Mesothelial cell of epicardium (in vitro differentiated cells): ENCODE results near the gene OGDH. TPM values are rescaled to one million over a fixed set of nuclear protein-coding genes. Genes with fewer than 3 reads are reported as not detected.

Source experiments
- DNase-seq, 2 experiments: peaks; one replicate each; pipeline ENCODE4 v3.0.0; 2021; ENCODE audit warnings: low spot score in 2 of 2; ENCODE audit not compliant: unreplicated experiment in 2 of 2
- H3K27ac Mint-ChIP-seq: 2 replicates; pipeline ENCODE4 v1.8.0; 2021; ENCODE audit warnings: mixed read lengths
- H3K27me3 Mint-ChIP-seq: 2 replicates; pipeline ENCODE4 v1.8.0; 2021; ENCODE audit warnings: low read depth, mixed read lengths
- H3K36me3 Mint-ChIP-seq: 2 replicates; pipeline ENCODE4 v1.8.0; 2021; ENCODE audit warnings: mixed read lengths
- H3K4me1 Mint-ChIP-seq: 2 replicates; pipeline ENCODE4 v1.8.0; 2021; ENCODE audit warnings: mixed read lengths
- H3K4me3 Mint-ChIP-seq: 2 replicates; pipeline ENCODE4 v1.8.0; 2021; ENCODE audit warnings: mild to moderate bottlenecking, moderate library complexity, mixed read lengths
- H3K9me3 Mint-ChIP-seq: 2 replicates; pipeline ENCODE4 v1.8.0; 2021; ENCODE audit warnings: mixed read lengths
- total RNA-seq: library from RNA; stranded (reverse); gene quantifications from 3 replicates; pipeline ENCODE4 v1.2.1, GENCODE V29; 2021
- TF ChIP-seq, protein P1 (sequence below): fragments of 200-600 bp; sonication (generic); IDR thresholded peaks from one replicate; pipeline ENCODE4 v1.5.0; 2021; ENCODE audit warnings: antibody characterized with exemption; ENCODE audit not compliant: unreplicated experiment

The OGDH gene
- total RNA-seq, 1 donor from 2014 or later, result 71.2 TPM

DNA sequence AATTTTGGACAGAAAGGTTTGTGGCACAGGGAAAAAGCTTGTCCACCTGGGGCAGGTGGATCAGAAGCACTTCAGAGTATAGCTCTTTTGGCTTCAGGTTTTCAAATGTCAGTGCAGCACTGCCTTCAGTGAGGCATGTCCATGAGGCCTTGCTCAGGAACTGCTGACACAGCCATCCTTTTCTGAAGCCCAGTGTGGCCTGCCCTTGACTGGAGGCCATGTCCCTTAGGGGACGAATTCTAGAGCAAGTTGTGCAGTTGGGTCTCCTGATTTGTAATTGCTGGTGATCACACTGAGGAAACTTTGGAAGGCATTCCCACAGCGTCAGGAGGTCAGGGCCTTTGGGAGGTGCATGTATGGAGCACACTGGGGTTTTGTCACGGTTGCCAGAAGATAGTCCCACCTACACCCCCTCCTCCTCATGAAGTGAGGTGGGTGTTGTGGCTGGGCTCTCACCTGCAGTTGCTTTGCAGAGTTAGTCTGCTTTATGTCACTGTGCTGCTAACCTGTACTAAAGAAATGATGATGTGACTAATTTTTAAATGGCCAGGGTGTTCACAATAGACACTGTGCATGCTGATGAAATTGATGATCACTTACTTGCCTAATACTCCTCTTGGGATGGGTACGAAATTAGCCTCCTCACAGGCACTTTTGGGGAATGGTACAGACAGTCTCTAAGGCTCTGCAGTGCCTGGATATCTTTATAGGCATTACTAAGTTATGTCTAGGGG lies 41.7 kb downstream of the OGDH start:
- H3K4me1 Mint-ChIP-seq, result no peaks in the 10 kb centered on the region
- no peak for DNase-seq
- no peaks in the 10 kb centered on the region for H3K9me3 Mint-ChIP-seq
- peaks cover 8% of the 10 kb centered on the region for H3K36me3 Mint-ChIP-seq
- no peaks in the 10 kb centered on the region for H3K27me3 Mint-ChIP-seq
- H3K27ac Mint-ChIP-seq, result peak overlapping the region; percentile 12
- TF ChIP-seq, protein P1, sequence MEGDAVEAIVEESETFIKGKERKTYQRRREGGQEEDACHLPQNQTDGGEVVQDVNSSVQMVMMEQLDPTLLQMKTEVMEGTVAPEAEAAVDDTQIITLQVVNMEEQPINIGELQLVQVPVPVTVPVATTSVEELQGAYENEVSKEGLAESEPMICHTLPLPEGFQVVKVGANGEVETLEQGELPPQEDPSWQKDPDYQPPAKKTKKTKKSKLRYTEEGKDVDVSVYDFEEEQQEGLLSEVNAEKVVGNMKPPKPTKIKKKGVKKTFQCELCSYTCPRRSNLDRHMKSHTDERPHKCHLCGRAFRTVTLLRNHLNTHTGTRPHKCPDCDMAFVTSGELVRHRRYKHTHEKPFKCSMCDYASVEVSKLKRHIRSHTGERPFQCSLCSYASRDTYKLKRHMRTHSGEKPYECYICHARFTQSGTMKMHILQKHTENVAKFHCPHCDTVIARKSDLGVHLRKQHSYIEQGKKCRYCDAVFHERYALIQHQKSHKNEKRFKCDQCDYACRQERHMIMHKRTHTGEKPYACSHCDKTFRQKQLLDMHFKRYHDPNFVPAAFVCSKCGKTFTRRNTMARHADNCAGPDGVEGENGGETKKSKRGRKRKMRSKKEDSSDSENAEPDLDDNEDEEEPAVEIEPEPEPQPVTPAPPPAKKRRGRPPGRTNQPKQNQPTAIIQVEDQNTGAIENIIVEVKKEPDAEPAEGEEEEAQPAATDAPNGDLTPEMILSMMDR, result no peak
- H3K4me3 Mint-ChIP-seq, result no peak overlapping the region

DNA sequence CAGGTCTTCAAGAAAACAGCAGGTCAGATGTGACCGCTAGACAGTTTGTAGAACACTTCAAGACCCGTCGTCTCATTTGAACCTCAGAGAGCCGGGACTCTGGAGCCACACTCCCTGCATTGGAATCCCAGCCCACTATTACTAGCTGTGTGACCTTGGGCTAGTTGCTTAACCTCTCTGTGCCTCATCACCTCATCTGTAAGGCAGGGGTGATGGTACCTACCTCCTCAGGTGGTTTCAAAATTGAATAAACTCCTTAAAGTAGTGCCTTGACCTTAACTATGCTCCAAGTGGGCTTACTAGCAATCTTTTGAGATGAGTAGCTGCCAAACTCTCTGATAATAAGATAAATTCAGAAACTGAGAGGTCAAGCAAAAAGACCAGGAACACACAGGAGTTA lies 43.8 kb downstream of the OGDH start:
- DNase-seq, result no peak
- H3K4me1 Mint-ChIP-seq, result no peaks in the 10 kb centered on the region
- H3K4me3 Mint-ChIP-seq, result no peak overlapping the region
- peaks cover 13% of the 10 kb centered on the region for H3K36me3 Mint-ChIP-seq
- H3K9me3 Mint-ChIP-seq, result no peaks in the 10 kb centered on the region
- TF ChIP-seq, protein P1, result no peak
- no peaks in the 10 kb centered on the region for H3K27me3 Mint-ChIP-seq
- H3K27ac Mint-ChIP-seq, result no peak overlapping the region

DNA sequence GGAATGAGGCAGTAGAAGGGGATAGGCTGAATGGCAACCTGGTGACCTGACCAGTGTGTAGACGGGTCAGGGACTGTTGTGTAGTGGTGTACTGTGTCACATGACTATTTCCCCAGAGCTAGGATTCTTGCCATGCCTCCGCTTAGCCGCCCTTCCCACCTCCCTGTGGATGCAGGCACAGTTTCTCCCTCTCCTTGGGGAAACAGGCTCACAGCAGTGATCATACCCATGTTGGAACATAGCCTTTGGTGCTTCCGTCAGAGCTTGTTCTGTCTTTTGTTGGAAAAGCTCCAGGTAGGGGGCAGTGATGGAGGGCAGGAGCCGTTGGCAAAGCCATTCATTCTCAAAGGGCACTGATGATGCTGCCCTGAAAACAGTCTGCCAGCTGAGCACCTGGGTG lies 44.3 kb downstream of the OGDH start:
- TF ChIP-seq, protein P1, result no peak

DNA sequence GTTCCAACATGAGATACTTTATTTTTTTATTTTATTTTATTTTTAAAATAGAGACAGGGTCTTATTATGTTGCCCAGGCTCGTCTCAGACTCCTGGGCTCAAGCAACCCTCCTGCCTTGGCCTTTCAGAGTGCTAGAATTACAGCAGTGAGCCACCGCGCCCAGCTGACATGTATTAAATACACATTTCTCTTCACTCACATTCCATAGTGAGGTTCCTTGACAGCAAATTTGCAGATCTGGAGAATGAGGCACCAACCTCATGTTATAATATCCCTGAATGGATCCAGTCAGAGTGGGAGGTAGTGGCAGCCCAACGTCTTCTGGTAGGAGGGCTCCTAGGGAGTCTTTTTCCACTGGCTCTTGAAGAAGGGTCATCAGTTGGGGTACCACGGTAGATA lies 46.1 kb downstream of the OGDH start:
- Mint-ChIP-seq H3K4me3 (no peak overlapping the region), H3K36me3 (peaks cover 25% of the 10 kb centered on the region), H3K27me3 (no peaks in the 10 kb centered on the region), H3K27ac (no peak overlapping the region), H3K9me3 (peaks cover 7% of the 10 kb centered on the region), H3K4me1 (no peaks in the 10 kb centered on the region)
- TF ChIP-seq, protein P1, result no peak
- DNase-seq, result no peak

More for the DNA sequence above, 44.3 kb downstream of the OGDH start:
- Mint-ChIP-seq H3K36me3 (peaks cover 13% of the 10 kb centered on the region), H3K27ac (no peak overlapping the region), H3K4me1 (no peaks in the 10 kb centered on the region), H3K9me3 (no peaks in the 10 kb centered on the region), H3K4me3 (no peak overlapping the region), H3K27me3 (no peaks in the 10 kb centered on the region)
- no peak for DNase-seq

DNA sequence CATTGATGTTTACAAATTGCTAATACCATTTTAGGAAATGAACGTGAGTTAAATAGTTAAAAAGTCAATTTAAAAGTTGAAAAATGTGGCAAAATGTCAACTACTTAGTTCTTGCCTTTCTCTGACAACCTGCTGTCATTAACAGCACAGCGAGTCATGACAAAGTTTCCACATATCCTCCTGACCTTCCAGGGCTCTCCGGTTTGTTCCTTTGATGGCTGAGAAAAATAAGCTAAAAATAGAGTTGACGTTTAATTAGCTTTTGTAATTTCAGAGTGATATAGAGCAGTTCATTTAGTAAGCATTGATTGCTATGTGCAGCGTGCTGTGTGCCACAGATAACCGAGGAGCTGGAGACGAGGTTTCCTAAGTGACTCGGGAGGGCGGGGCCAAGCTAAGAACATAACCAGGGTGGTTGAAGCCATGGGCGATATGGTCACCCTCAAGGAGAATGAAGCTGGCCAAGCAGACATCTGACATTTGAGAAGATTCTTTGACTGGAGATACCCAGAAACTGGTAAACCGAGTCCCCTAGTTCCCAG lies 47.9 kb downstream of the OGDH start:
- Mint-ChIP-seq H3K4me1 (no peaks in the 10 kb centered on the region), H3K27me3 (no peaks in the 10 kb centered on the region), H3K36me3 (peaks cover 40% of the 10 kb centered on the region), H3K27ac (no peak overlapping the region), H3K9me3 (peaks cover 17% of the 10 kb centered on the region), H3K4me3 (no peak overlapping the region)
- no peak for DNase-seq
- TF ChIP-seq, protein P1, result no peak
